HepG2 (cell line): ENCODE measurements around the gene ETV6. TPM values are rescaled to one million over a fixed set of nuclear protein-coding genes. Genes with fewer than 3 reads are reported as not detected.

Experiments
- HCFC1 ChIP-seq: fragments of 150-350 bp; IDR thresholded peaks from 2 replicates; pipeline ENCODE4 v1.6.1; 2014; ENCODE audit warnings: low read depth, low read length
- KDM3A ChIP-seq: IDR thresholded peaks from 2 replicates; pipeline ENCODE4 v1.6.1; 2018; ENCODE audit warnings: low read depth, missing compliant biosample characterization
- MNT ChIP-seq: fragments of 450-650 bp; IDR thresholded peaks from 2 replicates; pipeline ENCODE4 v1.6.1; 2016
- XRCC5 ChIP-seq: fragments of 200-400 bp; formaldehyde crosslinking; optimal IDR thresholded peaks from 2 replicates; pipeline ENCODE3; 2017; ENCODE audit warnings: mild to moderate bottlenecking, low read length
- ZMYM3 ChIP-seq: sonication (generic); formaldehyde crosslinking; IDR thresholded peaks from 2 replicates; pipeline ENCODE4 v1.5.1; 2020; ENCODE audit warnings: mild to moderate bottlenecking, missing genetic modification reagents
- ZNF558 ChIP-seq: sonication (generic); formaldehyde crosslinking; IDR thresholded peaks from 2 replicates; pipeline ENCODE4 v1.9.0; 2022; ENCODE audit warnings: mild to moderate bottlenecking, missing genetic modification reagents, borderline replicate concordance
- polyA plus RNA-seq, 8 experiments: library from polyadenylated mRNA; depleted of rRNA in 3 of 8; stranded (reverse) in 7 of 8; unstranded in 1 of 8; fragments of >200 nt; fragmentation: Illumina TruSeq in 4 of 8; extraction: Trizol in 4 of 8; gene quantifications; 2 replicates each; pipeline versions ENCODE4 v1.2.1 to v1.2.3, GENCODE V29; 2011 to 2016; ENCODE audit warnings: low read depth in 4 of 8, missing spikeins in 1 of 8, mixed read lengths in 1 of 8; ENCODE audit not compliant: insufficient read depth in 1 of 8
- total RNA-seq, 5 experiments: library from RNA; depleted of rRNA; stranded (reverse); fragments of >200 nt; fragmentation: Illumina TruSeq; extraction: Trizol; gene quantifications; 2 replicates each; pipeline ENCODE4 v1.2.3, GENCODE V29; 2016; ENCODE audit warnings: low read depth in 1 of 5
- TF ChIP-seq, protein P1 (sequence below): sonication (generic); formaldehyde crosslinking; IDR thresholded peaks from 2 replicates; pipeline ENCODE4 v1.4.0; 2020; ENCODE audit warnings: missing genetic modification reagents, borderline replicate concordance
- TF ChIP-seq, protein P2 (sequence below): sonication (generic); formaldehyde crosslinking; IDR thresholded peaks from one replicate; pipeline ENCODE4 v1.5.1; 2020; ENCODE audit warnings: mild to moderate bottlenecking, missing genetic modification reagents; ENCODE audit errors: not compliant biosample characterization

Gene ETV6
- total and polyA plus RNA-seq, 2 of the 13 experiments (the other 11 are each of a cell fraction or from before 2014, with no cell fraction given), result 2.2 to 3.0 TPM

DNA sequence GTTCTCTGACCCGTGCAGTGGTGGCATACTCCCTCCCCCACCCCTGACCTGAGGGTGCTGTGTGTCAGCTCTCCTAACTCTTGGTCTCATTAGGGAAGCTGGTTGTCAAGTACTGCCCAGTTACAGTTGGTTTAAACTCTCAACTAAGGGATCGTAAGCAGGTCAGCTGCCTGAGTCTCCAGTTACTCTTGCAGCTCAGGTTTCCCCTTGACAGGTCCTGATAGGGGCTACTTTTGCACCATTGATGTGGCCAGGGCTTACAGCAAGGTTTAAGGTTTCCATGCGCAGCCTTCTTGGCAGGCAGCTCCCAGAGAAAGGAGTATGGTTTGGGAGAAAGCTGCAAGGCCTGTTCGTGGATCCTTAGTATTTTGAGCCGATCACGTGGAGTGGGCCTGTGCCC lies 74.5 kb downstream of the ETV6 start (continued):
- TF ChIP-seq, protein P1, sequence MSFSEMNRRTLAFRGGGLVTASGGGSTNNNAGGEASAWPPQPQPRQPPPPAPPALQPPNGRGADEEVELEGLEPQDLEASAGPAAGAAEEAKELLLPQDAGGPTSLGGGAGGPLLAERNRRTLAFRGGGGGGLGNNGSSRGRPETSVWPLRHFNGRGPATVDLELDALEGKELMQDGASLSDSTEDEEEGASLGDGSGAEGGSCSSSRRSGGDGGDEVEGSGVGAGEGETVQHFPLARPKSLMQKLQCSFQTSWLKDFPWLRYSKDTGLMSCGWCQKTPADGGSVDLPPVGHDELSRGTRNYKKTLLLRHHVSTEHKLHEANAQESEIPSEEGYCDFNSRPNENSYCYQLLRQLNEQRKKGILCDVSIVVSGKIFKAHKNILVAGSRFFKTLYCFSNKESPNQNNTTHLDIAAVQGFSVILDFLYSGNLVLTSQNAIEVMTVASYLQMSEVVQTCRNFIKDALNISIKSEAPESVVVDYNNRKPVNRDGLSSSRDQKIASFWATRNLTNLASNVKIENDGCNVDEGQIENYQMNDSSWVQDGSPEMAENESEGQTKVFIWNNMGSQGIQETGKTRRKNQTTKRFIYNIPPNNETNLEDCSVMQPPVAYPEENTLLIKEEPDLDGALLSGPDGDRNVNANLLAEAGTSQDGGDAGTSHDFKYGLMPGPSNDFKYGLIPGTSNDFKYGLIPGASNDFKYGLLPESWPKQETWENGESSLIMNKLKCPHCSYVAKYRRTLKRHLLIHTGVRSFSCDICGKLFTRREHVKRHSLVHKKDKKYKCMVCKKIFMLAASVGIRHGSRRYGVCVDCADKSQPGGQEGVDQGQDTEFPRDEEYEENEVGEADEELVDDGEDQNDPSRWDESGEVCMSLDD, result no peak
- TF ChIP-seq ZMYM3 (CRISPR knock-in tag) (no peak), ZNF558 (CRISPR knock-in tag) (no peak), KDM3A (no peak), XRCC5 (no peak), MNT (no peak), HCFC1 (no peak)
- TF ChIP-seq, protein P2, sequence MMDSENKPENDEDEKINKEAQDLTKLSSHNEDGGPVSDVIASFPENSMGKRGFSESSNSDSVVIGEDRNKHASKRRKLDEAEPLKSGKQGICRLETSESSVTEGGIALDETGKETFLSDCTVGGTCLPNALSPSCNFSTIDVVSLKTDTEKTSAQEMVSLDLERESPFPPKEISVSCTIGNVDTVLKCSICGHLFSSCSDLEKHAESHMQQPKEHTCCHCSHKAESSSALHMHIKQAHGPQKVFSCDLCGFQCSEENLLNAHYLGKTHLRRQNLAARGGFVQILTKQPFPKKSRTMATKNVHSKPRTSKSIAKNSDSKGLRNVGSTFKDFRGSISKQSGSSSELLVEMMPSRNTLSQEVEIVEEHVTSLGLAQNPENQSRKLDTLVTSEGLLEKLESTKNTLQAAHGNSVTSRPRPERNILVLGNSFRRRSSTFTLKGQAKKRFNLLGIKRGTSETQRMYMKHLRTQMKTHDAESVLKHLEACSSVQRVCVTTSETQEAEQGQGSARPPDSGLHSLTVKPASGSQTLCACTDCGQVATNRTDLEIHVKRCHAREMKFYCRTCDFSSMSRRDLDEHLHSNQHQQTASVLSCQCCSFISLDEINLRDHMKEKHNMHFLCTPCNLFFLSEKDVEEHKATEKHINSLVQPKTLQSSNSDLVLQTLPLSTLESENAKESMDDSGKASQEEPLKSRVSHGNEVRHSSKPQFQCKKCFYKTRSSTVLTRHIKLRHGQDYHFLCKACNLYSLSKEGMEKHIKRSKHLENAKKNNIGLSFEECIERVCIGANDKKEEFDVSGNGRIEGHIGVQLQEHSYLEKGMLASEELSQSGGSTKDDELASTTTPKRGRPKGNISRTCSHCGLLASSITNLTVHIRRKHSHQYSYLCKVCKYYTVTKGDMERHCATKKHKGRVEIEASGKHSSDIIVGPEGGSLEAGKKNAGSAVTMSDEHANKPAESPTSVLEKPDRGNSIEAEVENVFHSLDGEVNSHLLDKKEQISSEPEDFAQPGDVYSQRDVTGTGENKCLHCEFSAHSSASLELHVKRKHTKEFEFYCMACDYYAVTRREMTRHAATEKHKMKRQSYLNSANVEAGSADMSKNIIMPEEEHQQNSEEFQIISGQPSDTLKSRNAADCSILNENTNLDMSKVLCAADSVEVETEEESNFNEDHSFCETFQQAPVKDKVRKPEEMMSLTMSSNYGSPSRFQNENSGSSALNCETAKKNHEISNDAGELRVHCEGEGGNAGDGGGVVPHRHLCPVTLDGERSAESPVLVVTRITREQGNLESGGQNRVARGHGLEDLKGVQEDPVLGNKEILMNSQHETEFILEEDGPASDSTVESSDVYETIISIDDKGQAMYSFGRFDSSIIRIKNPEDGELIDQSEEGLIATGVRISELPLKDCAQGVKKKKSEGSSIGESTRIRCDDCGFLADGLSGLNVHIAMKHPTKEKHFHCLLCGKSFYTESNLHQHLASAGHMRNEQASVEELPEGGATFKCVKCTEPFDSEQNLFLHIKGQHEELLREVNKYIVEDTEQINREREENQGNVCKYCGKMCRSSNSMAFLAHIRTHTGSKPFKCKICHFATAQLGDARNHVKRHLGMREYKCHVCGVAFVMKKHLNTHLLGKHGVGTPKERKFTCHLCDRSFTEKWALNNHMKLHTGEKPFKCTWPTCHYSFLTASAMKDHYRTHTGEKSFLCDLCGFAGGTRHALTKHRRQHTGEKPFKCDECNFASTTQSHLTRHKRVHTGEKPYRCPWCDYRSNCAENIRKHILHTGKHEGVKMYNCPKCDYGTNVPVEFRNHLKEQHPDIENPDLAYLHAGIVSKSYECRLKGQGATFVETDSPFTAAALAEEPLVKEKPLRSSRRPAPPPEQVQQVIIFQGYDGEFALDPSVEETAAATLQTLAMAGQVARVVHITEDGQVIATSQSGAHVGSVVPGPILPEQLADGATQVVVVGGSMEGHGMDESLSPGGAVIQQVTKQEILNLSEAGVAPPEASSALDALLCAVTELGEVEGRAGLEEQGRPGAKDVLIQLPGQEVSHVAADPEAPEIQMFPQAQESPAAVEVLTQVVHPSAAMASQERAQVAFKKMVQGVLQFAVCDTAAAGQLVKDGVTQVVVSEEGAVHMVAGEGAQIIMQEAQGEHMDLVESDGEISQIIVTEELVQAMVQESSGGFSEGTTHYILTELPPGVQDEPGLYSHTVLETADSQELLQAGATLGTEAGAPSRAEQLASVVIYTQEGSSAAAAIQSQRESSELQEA, result no peak
- TF ChIP-seq, all 625 proteins: peak for 0
